GM21423 (cell line): ENCODE measurements around the gene PDGFA.

Experiments
- ATAC-seq: cut with Tn5 transposase; IDR thresholded peaks from one replicate; pipeline ENCODE4 v1.9.1; 2021; ENCODE audit warnings: mild to moderate bottlenecking, moderate library complexity; ENCODE audit not compliant: unreplicated experiment

The PDGFA gene

DNA sequence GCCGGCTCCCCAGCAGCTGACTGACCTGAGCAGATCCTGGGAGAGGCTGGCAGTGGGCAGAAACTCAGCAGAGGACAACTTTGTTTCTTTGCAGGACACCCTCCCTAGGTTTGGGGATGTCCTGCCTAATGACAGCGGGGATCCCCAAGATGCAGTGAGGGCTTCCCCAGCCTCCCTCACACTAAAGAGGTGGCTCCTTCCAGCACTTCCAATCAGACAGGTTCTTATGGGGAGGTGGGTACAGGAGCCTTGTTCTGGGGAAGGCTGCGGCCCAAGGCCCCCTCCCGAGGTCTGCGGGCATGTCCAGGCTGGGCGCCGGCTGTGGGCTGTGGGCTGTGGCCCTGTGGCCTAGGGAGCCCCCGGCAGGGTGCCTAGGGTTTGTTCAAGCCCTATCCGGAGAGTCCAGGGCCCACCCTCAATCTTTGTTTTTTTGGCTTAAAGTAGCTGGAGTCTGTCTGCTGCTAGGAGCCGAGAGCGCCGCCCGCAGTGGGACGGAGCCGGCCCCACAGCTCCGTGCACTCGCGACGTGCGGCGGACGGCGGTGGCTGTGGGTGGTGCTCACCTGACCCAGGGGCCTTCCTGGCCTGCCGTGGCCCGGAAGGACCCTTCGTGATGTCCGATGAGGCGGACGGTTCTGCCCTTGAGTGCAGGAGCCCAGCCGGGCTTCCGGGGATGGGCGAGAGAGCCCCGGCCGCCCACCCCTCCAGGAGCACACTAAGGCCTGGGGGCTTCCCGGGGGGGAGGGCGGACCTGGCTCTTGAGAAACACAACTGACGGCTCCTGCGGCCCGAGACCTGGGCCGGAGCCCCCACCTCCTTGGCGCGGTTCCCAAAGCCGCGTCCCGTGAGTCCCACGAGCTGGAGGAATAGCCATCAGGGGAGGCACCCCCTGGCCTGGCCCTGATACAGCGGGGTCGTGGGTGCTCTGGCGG lies 57.2 kb downstream of the PDGFA start:
- no peak for ATAC-seq

DNA sequence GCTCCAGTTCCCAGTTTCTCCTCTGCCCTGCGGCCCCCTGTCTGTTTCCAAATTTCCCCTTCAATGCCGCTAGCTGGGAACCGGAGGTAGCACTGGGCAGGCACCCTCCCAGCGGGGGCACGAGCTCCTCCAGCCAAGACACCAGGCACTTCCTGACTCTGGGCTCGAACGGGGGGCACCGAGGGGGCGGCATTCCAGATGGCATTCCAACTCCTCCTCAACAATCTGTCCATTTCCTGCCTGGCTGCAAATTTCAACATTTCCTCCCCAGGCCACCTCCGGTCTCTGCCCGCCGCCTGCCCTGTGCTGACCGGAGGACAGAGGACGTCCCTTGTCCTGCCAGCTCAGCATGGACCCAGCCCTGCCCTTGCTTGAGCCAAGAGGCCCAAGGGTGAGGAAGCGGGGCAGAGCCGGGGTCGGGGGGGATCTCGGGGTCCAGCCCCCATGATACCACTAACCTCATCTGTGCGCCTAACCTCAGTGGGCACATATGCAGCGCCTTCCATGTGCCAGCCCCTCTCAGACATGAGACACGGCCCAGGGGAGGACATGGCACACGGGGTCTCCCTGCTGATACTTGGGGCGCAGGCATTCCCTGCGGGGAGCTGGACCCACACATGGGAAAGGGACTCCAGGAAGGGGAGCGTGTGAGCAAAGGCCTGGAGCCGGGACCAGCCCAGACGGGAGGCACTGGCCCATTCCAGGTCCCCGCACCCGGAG lies 58.0 kb downstream of the PDGFA start:
- no peak for ATAC-seq

DNA sequence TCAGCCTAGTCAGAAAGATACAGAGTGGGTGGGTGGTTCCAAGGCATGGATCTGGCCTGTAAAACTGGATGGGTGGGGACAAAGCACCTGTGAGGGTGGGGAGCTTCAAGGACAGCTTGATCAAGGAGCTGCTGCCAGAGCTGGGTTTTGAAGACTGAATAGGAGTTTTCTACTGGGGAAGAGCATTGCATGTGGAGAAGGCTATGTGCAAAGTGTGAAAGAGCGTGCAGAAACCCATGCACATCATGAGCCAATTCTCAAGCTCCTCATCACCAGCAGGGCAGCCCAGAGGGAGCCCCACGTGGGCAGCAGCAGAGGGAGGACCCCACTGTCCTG lies 58.6 kb downstream of the PDGFA start:
- ATAC-seq = no peak

DNA sequence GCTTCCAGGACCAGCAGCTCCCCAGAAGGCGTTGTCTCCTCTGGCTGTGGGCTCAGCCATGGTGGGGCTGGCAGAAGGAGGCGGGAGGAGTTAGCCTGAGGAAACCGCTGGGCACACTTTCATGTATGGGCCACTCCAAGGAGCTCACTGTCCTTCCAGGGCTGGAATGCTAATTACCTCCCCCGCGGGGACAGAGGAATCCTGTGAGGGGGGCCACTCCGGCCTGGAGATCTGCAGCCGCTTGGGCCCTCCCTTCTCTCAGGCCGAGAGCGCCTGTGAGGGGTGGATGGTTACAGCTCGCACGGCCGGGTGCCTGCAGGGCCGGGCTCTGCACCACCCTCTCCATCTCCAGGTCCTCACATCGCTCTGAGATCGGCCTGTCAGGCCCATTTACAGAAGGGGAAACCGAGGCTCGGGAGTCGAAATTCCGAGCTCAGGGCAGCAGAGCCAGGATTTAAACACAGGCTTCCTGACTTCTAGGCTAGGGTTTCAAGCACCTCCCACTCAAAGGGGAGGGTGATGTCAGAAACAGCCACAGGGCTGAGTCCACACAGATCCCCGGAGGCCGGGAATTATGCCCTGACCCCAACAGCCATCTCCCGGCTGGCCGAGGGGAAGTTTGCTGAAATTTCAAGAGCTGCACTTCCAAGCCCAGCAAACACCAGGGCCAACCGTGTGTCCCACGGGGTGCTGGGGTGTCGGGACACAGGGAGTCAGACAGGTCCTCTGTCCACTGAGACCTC lies 59.1 kb downstream of the PDGFA start:
- ATAC-seq = no peak

DNA sequence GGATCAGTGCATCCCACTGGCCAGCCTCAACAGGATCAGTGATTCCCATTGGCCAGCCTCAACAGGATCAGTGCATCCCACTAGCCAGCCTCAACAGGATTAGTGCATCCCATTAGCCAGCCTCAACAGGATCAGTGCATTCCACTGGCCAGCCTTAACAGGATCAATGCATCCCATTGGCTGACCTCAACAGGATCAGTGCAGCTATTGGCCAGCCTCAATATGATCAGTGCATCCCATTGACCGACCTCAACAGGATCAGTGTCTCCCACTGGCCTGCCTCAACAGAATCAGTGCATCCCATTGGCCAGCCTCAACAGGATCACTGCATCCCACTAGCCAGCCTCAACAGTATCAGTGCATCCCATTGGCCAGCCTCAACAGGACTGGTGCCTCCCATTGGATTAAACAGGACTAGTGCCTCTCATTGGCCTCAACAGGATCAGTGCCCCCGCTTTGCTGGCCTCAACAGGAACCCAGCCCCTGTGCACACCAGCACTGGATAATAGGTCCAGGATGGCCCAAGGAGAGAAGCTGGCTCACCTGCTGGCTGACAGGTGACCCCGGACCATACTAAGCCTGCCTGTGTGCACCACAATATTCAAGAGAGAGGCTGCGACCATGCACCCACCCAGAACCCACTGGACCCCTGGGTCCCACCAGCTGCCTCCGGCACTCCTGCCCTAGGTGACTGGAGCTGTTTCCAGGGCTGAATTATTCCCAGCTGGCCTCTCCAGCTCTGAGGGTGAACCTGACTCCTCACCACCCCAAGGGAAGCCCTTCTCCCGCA lies 59.9 kb downstream of the PDGFA start:
- ATAC-seq = no peak

DNA sequence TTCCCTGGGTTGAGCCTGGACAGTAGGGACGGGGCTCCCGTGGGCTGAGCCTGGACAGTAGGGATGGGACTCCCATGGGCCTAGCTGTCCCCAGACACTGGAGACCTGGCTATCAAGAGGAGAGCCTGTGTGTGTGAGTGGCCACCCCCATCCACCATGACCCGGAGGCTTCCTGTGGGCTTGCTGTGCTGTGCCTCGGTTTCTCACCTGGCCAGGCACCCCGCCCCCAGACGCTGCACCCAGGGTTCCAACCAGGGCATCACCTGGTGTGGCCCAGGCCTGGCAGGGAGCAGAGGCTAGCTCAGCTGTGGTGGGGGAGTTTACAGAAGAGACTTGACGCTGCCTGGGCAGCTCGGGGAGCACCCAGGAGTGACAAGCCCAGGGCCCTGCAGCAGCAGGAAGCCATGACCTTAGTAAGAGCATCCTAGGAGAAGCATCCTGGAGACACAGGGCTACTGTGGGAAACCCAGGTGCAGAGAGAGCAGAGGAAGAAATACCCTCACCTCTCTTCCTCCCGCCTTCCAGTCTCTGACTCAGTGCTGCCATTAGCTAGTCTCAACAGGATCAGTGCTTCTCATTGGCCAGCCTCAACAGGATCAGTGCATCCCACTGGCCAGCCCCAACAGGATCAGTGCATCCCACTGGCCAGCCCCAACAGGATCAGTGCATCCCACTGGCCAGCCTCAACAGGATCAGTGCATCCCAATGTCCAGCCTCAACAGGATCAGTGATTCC lies 61.0 kb downstream of the PDGFA start:
- no peak for ATAC-seq

GRCh38 chr7:457814-458510 lies 61.7 kb downstream of the PDGFA start:
- no peak for ATAC-seq

GRCh38 chr7:455110-455928 lies 64.3 kb downstream of the PDGFA start:
- ATAC-seq = no peak

DNA sequence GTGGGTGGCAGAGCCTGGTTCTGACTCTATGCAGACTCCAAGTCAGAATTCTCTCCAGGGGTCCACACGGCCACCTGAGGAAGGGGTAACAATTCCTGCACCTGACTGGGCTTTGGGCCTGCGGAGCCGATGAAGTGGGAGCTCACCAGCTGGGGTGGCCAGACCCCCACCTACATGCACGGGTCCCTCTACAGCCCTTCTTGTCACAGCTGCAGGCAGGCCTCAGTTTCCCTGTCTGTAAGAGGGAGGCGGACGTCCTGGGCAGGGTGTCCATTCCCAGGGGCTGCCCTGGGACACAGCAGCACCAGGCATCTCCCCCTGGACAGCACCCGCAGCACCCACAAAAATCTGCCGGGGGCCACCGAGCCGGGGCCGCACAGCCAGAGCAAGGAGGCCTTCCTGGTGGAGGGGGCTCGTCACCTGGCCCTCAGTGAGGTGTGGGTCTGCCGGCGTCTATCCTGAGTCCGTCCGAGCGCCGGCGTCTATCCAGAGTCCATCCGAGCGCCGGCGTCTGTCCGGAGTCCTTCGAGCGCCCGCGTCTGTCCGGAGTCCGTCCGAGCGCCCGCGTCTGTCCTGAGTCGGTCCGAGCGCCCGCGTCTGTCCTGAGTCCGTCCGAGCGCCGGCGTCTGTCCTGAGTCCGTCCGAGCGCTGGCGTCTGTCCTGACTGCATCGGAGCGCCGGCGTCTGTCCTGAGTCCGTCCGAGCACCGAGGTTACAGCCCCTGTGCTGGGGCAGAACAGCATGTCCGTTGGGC lies 65.1 kb downstream of the PDGFA start:
- no peak for ATAC-seq

GRCh38 chr7:453597-454306 lies 65.9 kb downstream of the PDGFA start:
- ATAC-seq = no peak

- ATAC-seq = no peak
Observed at GRCh38 chr7:452791-453455, 66.7 kb downstream of the PDGFA start.

- no peak for ATAC-seq
Observed at GRCh38 chr7:452226-452751, 67.4 kb downstream of the PDGFA start.

DNA sequence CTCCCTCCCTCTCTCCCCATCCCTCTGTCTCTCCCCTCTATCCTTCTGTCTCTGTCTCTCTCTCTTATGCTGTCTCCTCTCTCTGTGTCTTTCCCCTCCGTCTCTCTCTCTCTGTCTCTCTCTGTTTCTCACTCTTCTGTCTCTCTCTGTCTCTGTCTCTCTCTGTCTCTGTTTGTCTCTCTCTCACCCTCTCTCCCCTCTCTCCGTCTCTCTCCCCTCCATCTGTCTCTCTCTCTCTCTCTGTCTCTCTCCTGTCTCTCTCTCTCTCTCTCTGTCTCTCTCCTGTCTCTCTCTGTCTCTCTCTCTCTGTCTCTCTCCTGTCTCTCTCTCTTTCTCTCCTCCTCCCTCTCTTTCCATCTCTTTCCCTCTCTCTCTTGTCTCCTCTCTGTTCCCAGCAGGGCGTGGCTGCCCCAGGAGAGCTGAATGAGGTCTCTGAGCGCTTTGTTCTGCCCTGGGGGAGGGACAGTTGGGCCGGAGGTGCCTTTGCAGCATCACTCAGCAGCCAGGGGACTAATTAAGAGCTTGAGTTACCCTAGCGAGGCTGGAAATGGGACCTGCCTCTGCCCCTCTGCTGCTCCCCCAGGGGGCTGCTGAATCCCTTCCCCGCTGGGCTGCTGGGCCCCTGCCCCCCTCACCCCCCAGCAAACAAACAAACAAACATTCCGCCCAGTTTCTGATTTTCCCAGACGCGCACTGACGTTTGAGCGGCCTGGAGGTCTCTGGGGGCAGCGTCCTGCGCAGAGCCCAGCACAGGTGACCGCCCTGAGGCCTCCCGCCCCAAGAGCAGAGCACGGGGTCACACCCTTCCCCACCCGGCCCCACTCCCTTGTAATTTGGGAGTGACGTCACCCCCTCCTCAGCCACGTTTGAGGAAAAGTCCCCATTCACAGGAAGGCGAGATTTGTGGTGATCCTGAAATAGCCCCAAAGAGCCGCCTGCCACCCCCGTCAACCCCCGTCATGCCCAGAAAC lies 68.1 kb downstream of the PDGFA start:
- ATAC-seq = no peak

- no peak for ATAC-seq
Observed at GRCh38 chr7:450741-451140, 68.9 kb downstream of the PDGFA start.

DNA sequence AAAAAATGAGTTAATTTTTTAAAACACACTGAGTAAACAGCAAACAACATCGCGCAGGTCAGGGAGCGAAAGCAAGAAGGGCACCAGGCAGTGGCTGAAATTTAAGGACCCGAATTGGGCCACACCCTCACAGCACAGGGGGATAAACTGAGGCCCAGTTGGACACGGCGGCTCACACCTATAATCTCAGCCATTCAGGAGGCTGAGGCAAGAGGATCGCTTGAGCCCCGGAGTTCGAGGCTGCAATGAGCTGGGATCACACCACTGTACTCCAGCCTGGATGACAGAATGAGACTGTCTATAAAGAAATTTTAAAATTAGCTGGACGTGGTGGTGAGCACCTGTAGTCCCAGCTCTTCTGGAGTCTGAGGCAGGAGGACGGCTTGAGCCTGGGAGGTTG lies 69.6 kb downstream of the PDGFA start:
- no peak for ATAC-seq
